Endothelial cell of umbilical vein (primary cell): Measurements from ENCODE around the gene LMLN. TPM values are rescaled to one million over a fixed set of nuclear protein-coding genes. Genes with fewer than 3 reads are reported as not detected.

Experiments
- BruUV-seq: library from RNA; stranded (reverse); fragments of 400-500 nt; replicated peaks from 2 replicates; lab custom pipeline; 2021; lab: Mats Ljungman, UMichigan
- CTCF ChIA-PET: fragments of 300-600, 350-600 bp; sonication (Branson Sonifier 250); formaldehyde crosslinking; loops from one replicate; lab custom pipeline; 2021; ENCODE audit warnings: antibody characterized with exemption, inconsistent platforms; lab: Charles Lee
- POLR2A ChIA-PET: fragments of 300-600, 350-600 bp; sonication (Branson Sonifier 250); formaldehyde crosslinking; loops from one replicate; lab custom pipeline; 2021; ENCODE audit warnings: antibody characterized with exemption, inconsistent platforms; lab: Charles Lee
- DNase-seq: peaks from one replicate; pipeline ENCODE4 v3.0.0-alpha.2; 2011; ENCODE audit warnings: low read depth, low spot score
- FAIRE-seq: peaks from 2 replicates; lab custom pipeline; 2011; peaks lifted over from hg19 to GRCh38; lab: Jason Lieb, UNC
- H2AFZ ChIP-seq: 2 replicates; pipeline ENCODE4 v1.6.0; 2012; ENCODE audit warnings: low read depth, low read length, control low read depth, inconsistent platforms
- H3K27ac ChIP-seq: 2 replicates; pipeline ENCODE4 v1.5.1; 2011; ENCODE audit warnings: low read depth, mild to moderate bottlenecking, control low read depth, low read length, moderate library complexity; ENCODE audit not compliant: insufficient read depth
- H3K27me3 ChIP-seq, 2 experiments: 2 replicates each; pipeline versions ENCODE4 v1.6.0 to v1.6.1; 2011; ENCODE audit warnings: low read length in 2 of 2, mixed read lengths in 1 of 2; ENCODE audit not compliant: control insufficient read depth in 2 of 2, insufficient read depth in 2 of 2
- H3K36me3 ChIP-seq, 2 experiments: 2 replicates in 1 of 2; 3 replicates in 1 of 2; pipeline ENCODE4 v1.5.1; 2011; ENCODE audit warnings: low read length in 2 of 2, mild to moderate bottlenecking in 1 of 2, moderate library complexity in 1 of 2; ENCODE audit not compliant: control insufficient read depth in 2 of 2, insufficient read depth in 2 of 2; ENCODE audit errors: extremely low read depth in 1 of 2
- H3K4me1 ChIP-seq: 3 replicates; pipeline ENCODE4 v1.5.1; 2011; ENCODE audit warnings: mild to moderate bottlenecking, low read length; ENCODE audit not compliant: control insufficient read depth, insufficient read depth; ENCODE audit errors: extremely low read depth
- H3K4me2 ChIP-seq: 2 replicates; pipeline ENCODE4 v1.6.1; 2011; ENCODE audit warnings: low read length, control low read depth, mixed read lengths; ENCODE audit not compliant: insufficient read depth
- H3K4me3 ChIP-seq, 3 experiments: fragments of 200-600 bp in 1 of 3; sonication (generic), shearing (Covaris generic) in 1 of 3; replicated peaks in 1 of 3; 2 replicates each; pipeline ENCODE4 v1.5.1; 2011 to 2016; ENCODE audit warnings: control low read depth in 3 of 3, low read length in 3 of 3, mild to moderate bottlenecking in 2 of 3, inconsistent platforms in 1 of 3, low read depth in 1 of 3, moderate library complexity in 1 of 3; ENCODE audit not compliant: insufficient read depth in 1 of 3
- H3K79me2 ChIP-seq: 2 replicates; pipeline ENCODE4 v1.6.0; 2012; ENCODE audit warnings: low read length, inconsistent platforms; ENCODE audit not compliant: control insufficient read depth, insufficient read depth
- H3K9ac ChIP-seq: replicated peaks from 2 replicates; pipeline ENCODE3; 2011; ENCODE audit warnings: low read length, control low read depth; ENCODE audit not compliant: insufficient read depth; ENCODE audit errors: extremely low read depth
- H3K9me1 ChIP-seq: replicated peaks from 3 replicates; pipeline ENCODE4 v1.6.0; 2011; ENCODE audit warnings: mild to moderate bottlenecking, low read length; ENCODE audit not compliant: control insufficient read depth, insufficient read depth; ENCODE audit errors: extremely low read depth
- H3K9me3 ChIP-seq: replicated peaks from 2 replicates; pipeline ENCODE4 v1.5.1; 2012; ENCODE audit warnings: low read length, inconsistent platforms; ENCODE audit not compliant: control insufficient read depth, insufficient read depth
- H4K20me1 ChIP-seq: replicated peaks from 2 replicates; pipeline ENCODE3; 2011; ENCODE audit warnings: mild to moderate bottlenecking, low read length; ENCODE audit not compliant: control insufficient read depth, insufficient read depth; ENCODE audit errors: extremely low read depth
- CTCF ChIP-seq, 2 donors: IDR thresholded peaks; 1 replicate in 1 of 2; 2 replicates in 1 of 2; pipeline ENCODE4 v1.5.1; 2011; ENCODE audit warnings: low read length in 2 of 2, mild to moderate bottlenecking in 2 of 2, moderate library complexity in 2 of 2, control low read depth in 1 of 2, inconsistent platforms in 1 of 2, low read depth in 1 of 2; ENCODE audit not compliant: insufficient read depth in 1 of 2; ENCODE audit errors: extremely low read depth in 1 of 2
- FOS ChIP-seq: IDR thresholded peaks from 2 replicates; pipeline ENCODE4 v1.6.1; 2011; ENCODE audit warnings: mild to moderate bottlenecking, low read length, moderate library complexity, borderline replicate concordance; ENCODE audit not compliant: insufficient read depth
- GATA2 ChIP-seq: IDR thresholded peaks from 2 replicates; pipeline ENCODE4 v1.7.0; 2011; ENCODE audit warnings: low read depth, mild to moderate bottlenecking, moderate library complexity, mixed read lengths, low read length; ENCODE audit not compliant: insufficient read length, insufficient read depth
- MAX ChIP-seq: IDR thresholded peaks from 2 replicates; pipeline ENCODE4 v1.6.1; 2011; ENCODE audit not compliant: insufficient read depth, insufficient read length
- MYC ChIP-seq: IDR thresholded peaks from one replicate; pipeline ENCODE4 v1.6.1; 2011; ENCODE audit warnings: mild to moderate bottlenecking, low read depth, low read length
- dilution Hi-C: fragments of 300-500 bp; cut with MboI; formaldehyde crosslinking; loops from one replicate; pipeline ENCODE4 v1.15.0; 2019; ENCODE audit warnings: low sequenced_read_pairs; ENCODE audit not compliant: extremely low pct_ligation_motif_present
- intact Hi-C: fragments of 100-400 bp; cut with micrococcal nuclease; formaldehyde crosslinking; loops from one replicate; pipeline ENCODE4 v1.10.0; 2022
- polyA plus RNA-seq, 4 experiments: library from polyadenylated mRNA; depleted of rRNA in 3 of 4; stranded (reverse) in 3 of 4; unstranded in 1 of 4; fragments of >200 nt; gene quantifications; 2 replicates each; pipeline versions ENCODE4 v1.2.1 to v1.2.3, GENCODE V29; 2011 to 2012; ENCODE audit warnings: missing spikeins in 1 of 4
- total RNA-seq: library from RNA; stranded (reverse); gene quantifications from 2 replicates; pipeline ENCODE4 v1.2.3, GENCODE V29; 2021

LMLN gene
- total and polyA plus RNA-seq, 2 donors (not counting 3 experiments of a cell fraction or from before 2014, with no cell fraction given), result 4.8 to 6.5 TPM

- intact Hi-C loops, result loop anchor here (1.0 to 5.0 kb wide), 2 partner anchors 11 to 121 kb away; partner anchors contain the start of gene RPL35A
- no TSS peak for BruUV-seq
- ChIA-PET POLR2A (no interaction called here), CTCF (interaction anchor here (0.9 kb wide), 1 partner anchor 119 kb away, joined by 3 read pairs; no protein-coding TSS in a partner anchor)
- no peaks in the 10 kb centered on the region for H3K9me3 ChIP-seq
- H3K9me1 ChIP-seq, result no peaks in the 10 kb centered on the region
- H3K27ac ChIP-seq, result no peak overlapping the region
- FAIRE-seq (no peak), DNase-seq (no peak)
- H3K4me2 ChIP-seq, result peak overlapping the region; percentile 69
- no peaks in the 10 kb centered on the region for H3K27me3 ChIP-seq
- H3K36me3 ChIP-seq, result peaks cover 1 to 5% of the 10 kb centered on the region in 2 experiments
- peaks cover 15% of the 10 kb centered on the region for H3K4me1 ChIP-seq
- peak overlapping the region in 2 of 3 experiments; percentile 68 to 75 for H3K4me3 ChIP-seq
- peak; percentile 4 for TF ChIP-seq MYC
- no peak for TF ChIP-seq GATA2
- TF ChIP-seq CTCF (IDR thresholded peaks at IDR 0.05; ENCODE audit: extremely low read depth in 1 of 2, insufficient read depth in 1 of 2, low read depth in 1 of 2, low read length in 2 of 2), result no peak
- TF ChIP-seq FOS, result no peak
- TF ChIP-seq MAX, result no peak
- dilution Hi-C loops, result no loop called here
- no peaks in the 10 kb centered on the region for H4K20me1 ChIP-seq
- H2AFZ ChIP-seq, result peak overlapping the region; percentile 82
- H3K79me2 ChIP-seq, result no peaks in the 10 kb centered on the region
- peak overlapping the region; percentile 57 for H3K9ac ChIP-seq
These were observed 921 bp downstream of the LMLN start for GRCh38 chr3:197960694-197961581.
